ENCODE measurements around the gene TRPV5.
A peak's percentile ranks its signal among the peaks of the same experiment; 100 is the strongest.

Gene TRPV5

DNA sequence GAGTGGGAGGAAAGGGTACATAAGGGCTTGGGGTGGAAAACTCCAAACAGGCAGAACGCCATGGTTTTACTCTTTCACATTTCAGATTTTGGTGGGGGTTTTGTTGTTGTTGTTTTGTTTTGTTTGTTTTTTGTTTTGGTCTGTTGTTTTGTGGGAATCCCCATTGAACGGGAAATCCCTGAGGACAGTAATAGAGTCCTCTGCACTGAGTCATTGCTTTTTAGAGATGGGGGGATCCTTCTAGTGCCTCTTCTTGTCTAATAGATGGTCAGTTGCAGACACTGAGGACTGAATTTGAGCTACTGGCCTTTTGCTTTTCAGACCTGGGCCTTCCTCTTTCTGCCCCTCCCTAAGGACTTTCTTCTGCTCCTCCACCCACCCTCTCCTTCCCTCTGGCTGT lies 20.0 kb downstream of the TRPV5 start:
- CTCF ChIA-PET, result no interaction called here

GRCh38 chr7:142913051-142913450 lies 20.5 kb downstream of the TRPV5 start:
- ChIA-PET POLR2A (no interaction called here), CTCF (no interaction called here)
- DNase-seq (ENCODE audit: extremely low spot score), result no peak
- TF ChIP-seq ZNF384 (IDR thresholded peaks at IDR 0.05) (no peak), HDGF (IDR thresholded peaks at IDR 0.05; ENCODE audit: borderline replicate concordance) (no peak), LEF1 (IDR thresholded peaks at IDR 0.05; ENCODE audit: borderline replicate concordance) (no peak), FOXA1 (IDR thresholded peaks at IDR 0.05) (no peak), NFRKB (IDR thresholded peaks at IDR 0.05) (no peak)

More for the DNA sequence above, 20.0 kb downstream of the TRPV5 start:
- TF ChIP-seq, protein P1, sequence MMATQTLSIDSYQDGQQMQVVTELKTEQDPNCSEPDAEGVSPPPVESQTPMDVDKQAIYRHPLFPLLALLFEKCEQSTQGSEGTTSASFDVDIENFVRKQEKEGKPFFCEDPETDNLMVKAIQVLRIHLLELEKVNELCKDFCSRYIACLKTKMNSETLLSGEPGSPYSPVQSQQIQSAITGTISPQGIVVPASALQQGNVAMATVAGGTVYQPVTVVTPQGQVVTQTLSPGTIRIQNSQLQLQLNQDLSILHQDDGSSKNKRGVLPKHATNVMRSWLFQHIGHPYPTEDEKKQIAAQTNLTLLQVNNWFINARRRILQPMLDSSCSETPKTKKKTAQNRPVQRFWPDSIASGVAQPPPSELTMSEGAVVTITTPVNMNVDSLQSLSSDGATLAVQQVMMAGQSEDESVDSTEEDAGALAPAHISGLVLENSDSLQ (IDR thresholded peaks at IDR 0.05), result no peak
- TF ChIP-seq ELF4 (IDR thresholded peaks at IDR 0.05) (no peak), LEF1 (IDR thresholded peaks at IDR 0.05; ENCODE audit: borderline replicate concordance) (no peak), ARNT (IDR thresholded peaks at IDR 0.05) (no peak), FOXM1 (IDR thresholded peaks at IDR 0.05; ENCODE audit: borderline replicate concordance) (no peak), TARDBP (IDR thresholded peaks at IDR 0.05) (no peak), HDGF (IDR thresholded peaks at IDR 0.05; ENCODE audit: borderline replicate concordance) (no peak), ZNF384 (IDR thresholded peaks at IDR 0.05) (no peak), NFRKB (IDR thresholded peaks at IDR 0.05) (no peak), FOXK2 (IDR thresholded peaks at IDR 0.05) (no peak), FOXA1 (IDR thresholded peaks at IDR 0.05) (no peak), BHLHE40 (IDR thresholded peaks at IDR 0.05; ENCODE audit: borderline replicate concordance) (no peak), SP1 (IDR thresholded peaks at IDR 0.05) (no peak)
- POLR2A ChIA-PET, result no interaction called here
- no peak for DNase-seq (ENCODE audit: extremely low spot score)

GRCh38 chr7:142910481-142910880 lies 23.1 kb downstream of the TRPV5 start:
- no peak for DNase-seq (ENCODE audit: extremely low spot score)
- POLR2A ChIA-PET, result no interaction called here
- CTCF ChIA-PET, result no interaction called here

GRCh38 chr7:142910031-142910433 lies 23.5 kb downstream of the TRPV5 start:
- DNase-seq (ENCODE audit: extremely low spot score), result no peak
- ChIA-PET POLR2A (no interaction called here), CTCF (no interaction called here)
- TF ChIP-seq FOXK2 (IDR thresholded peaks at IDR 0.05) (no peak), CTBP1 (IDR thresholded peaks at IDR 0.05; ENCODE audit: borderline replicate concordance) (no peak), FOXM1 (IDR thresholded peaks at IDR 0.05; ENCODE audit: borderline replicate concordance) (no peak), SP1 (IDR thresholded peaks at IDR 0.05) (no peak), L3MBTL2 (conservative IDR thresholded peaks at IDR 0.05) (no peak), ZNF384 (IDR thresholded peaks at IDR 0.05) (no peak), ARNT (IDR thresholded peaks at IDR 0.05) (no peak), TARDBP (IDR thresholded peaks at IDR 0.05) (no peak), SUZ12 (IDR thresholded peaks at IDR 0.05) (no peak), HDGF (IDR thresholded peaks at IDR 0.05; ENCODE audit: borderline replicate concordance) (no peak), NFRKB (IDR thresholded peaks at IDR 0.05) (no peak), ELF4 (IDR thresholded peaks at IDR 0.05) (no peak), BHLHE40 (IDR thresholded peaks at IDR 0.05; ENCODE audit: borderline replicate concordance) (no peak), FOXA1 (IDR thresholded peaks at IDR 0.05) (no peak), LEF1 (IDR thresholded peaks at IDR 0.05; ENCODE audit: borderline replicate concordance) (no peak)
- TF ChIP-seq, protein P1 (IDR thresholded peaks at IDR 0.05), result no peak

More at GRCh38 chr7:142910481-142910880, 23.1 kb downstream of the TRPV5 start:
- TF ChIP-seq ARNT (IDR thresholded peaks at IDR 0.05), result no peak
- no peak for TF ChIP-seq ZNF384 (IDR thresholded peaks at IDR 0.05)
- TF ChIP-seq HDGF (IDR thresholded peaks at IDR 0.05; ENCODE audit: borderline replicate concordance), result no peak
- TF ChIP-seq SUZ12 (IDR thresholded peaks at IDR 0.05), result no peak
- no peak for TF ChIP-seq ELF4 (IDR thresholded peaks at IDR 0.05)
- no peak for TF ChIP-seq SP1 (IDR thresholded peaks at IDR 0.05)
- no peak for TF ChIP-seq NFRKB (IDR thresholded peaks at IDR 0.05)
- TF ChIP-seq CTBP1 (IDR thresholded peaks at IDR 0.05; ENCODE audit: borderline replicate concordance), result no peak
- no peak for TF ChIP-seq FOXK2 (IDR thresholded peaks at IDR 0.05)
- TF ChIP-seq L3MBTL2 (conservative IDR thresholded peaks at IDR 0.05), result no peak
- no peak for TF ChIP-seq BHLHE40 (IDR thresholded peaks at IDR 0.05; ENCODE audit: borderline replicate concordance)
- no peak for TF ChIP-seq TARDBP (IDR thresholded peaks at IDR 0.05)
- no peak for TF ChIP-seq FOXM1 (IDR thresholded peaks at IDR 0.05; ENCODE audit: borderline replicate concordance)
- TF ChIP-seq FOXA1 (IDR thresholded peaks at IDR 0.05), result no peak
- TF ChIP-seq LEF1 (IDR thresholded peaks at IDR 0.05; ENCODE audit: borderline replicate concordance), result no peak
- TF ChIP-seq, protein P1 (IDR thresholded peaks at IDR 0.05), result no peak

- no peak for TF ChIP-seq ARNT (IDR thresholded peaks at IDR 0.05)
- TF ChIP-seq CTBP1 (IDR thresholded peaks at IDR 0.05; ENCODE audit: borderline replicate concordance), result no peak
- no peak for TF ChIP-seq BHLHE40 (IDR thresholded peaks at IDR 0.05; ENCODE audit: borderline replicate concordance)
- ChIA-PET POLR2A (no interaction called here), CTCF (no interaction called here)
- peak; percentile 43 for DNase-seq (ENCODE audit: extremely low spot score)
These were observed 24.3 kb downstream of the TRPV5 start for GRCh38 chr7:142908921-142909890.

DNA sequence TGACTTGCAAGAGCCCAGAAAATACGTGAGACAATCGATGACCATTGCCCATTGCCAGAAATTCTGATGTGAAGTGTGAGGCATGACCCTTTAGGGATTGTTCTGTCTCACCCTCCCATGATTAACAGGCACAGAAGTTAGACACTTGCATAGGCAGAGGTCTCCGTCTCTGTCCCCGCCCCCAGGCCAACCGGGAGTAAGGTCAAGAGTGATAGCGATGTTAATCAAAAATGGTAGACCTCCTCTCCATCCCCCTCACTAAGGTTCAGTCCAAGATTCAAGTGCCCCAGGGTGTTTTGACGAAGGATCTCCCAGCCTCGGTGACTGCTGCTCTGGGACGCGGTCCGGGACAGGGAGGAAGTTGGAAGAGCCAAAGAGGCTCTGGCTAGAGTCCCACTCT lies 25.3 kb downstream of the TRPV5 start:
- ChIA-PET CTCF (no interaction called here), POLR2A (no interaction called here)
- DNase-seq (ENCODE audit: extremely low spot score), result no peak
- TF ChIP-seq SP1 (IDR thresholded peaks at IDR 0.05), result no peak
- TF ChIP-seq LEF1 (IDR thresholded peaks at IDR 0.05; ENCODE audit: borderline replicate concordance), result no peak
- TF ChIP-seq ARNT (IDR thresholded peaks at IDR 0.05), result no peak
- no peak for TF ChIP-seq TARDBP (IDR thresholded peaks at IDR 0.05)
- no peak for TF ChIP-seq FOXA1 (IDR thresholded peaks at IDR 0.05)
- TF ChIP-seq FOXK2 (IDR thresholded peaks at IDR 0.05), result no peak
- no peak for TF ChIP-seq BHLHE40 (IDR thresholded peaks at IDR 0.05; ENCODE audit: borderline replicate concordance)
- TF ChIP-seq FOXM1 (IDR thresholded peaks at IDR 0.05; ENCODE audit: borderline replicate concordance), result no peak
- TF ChIP-seq, protein P1 (IDR thresholded peaks at IDR 0.05), result no peak
- TF ChIP-seq SUZ12 (IDR thresholded peaks at IDR 0.05), result no peak
- TF ChIP-seq CTBP1 (IDR thresholded peaks at IDR 0.05; ENCODE audit: borderline replicate concordance), result no peak
- TF ChIP-seq NFRKB (IDR thresholded peaks at IDR 0.05), result no peak
- TF ChIP-seq L3MBTL2 (conservative IDR thresholded peaks at IDR 0.05), result no peak
- no peak for TF ChIP-seq HDGF (IDR thresholded peaks at IDR 0.05; ENCODE audit: borderline replicate concordance)
- no peak for TF ChIP-seq ZNF384 (IDR thresholded peaks at IDR 0.05)
